HEK293T (cell line): Measurements from ENCODE around the gene OIT3.
"Not testable (repeated sequence)": the region's sequence is repeated elsewhere in the genome, so short reads cannot be mapped to it uniquely, and the experiment has no call there.

Experiments used
- CTCF ChIA-PET: fragments of 350-600 bp; formaldehyde crosslinking; extraction: SDS; loops from one replicate; lab custom pipeline; 2021; ENCODE audit warnings: antibody characterized with exemption, inconsistent platforms; lab: Yijun Ruan, JAX
- POLR2A ChIA-PET: fragments of 350-600 bp; formaldehyde crosslinking; extraction: SDS; loops from one replicate; lab custom pipeline; 2020; ENCODE audit warnings: antibody characterized with exemption, inconsistent platforms; lab: Yijun Ruan, JAX
- DNase-seq: peaks from one replicate; pipeline ENCODE4 v3.0.0; 2012; ENCODE audit warnings: mixed read lengths; ENCODE audit errors: extremely low spot score
- ARNT ChIP-seq: fragments of 450-650 bp; IDR thresholded peaks from 2 replicates; pipeline ENCODE4 v1.6.1; 2017; ENCODE audit warnings: mild to moderate bottlenecking
- BHLHE40 ChIP-seq: fragments of 450-650 bp; IDR thresholded peaks from 2 replicates; pipeline ENCODE4 v1.6.1; 2016; ENCODE audit warnings: mild to moderate bottlenecking, moderate library complexity, borderline replicate concordance
- CTBP1 ChIP-seq: fragments of 450-650 bp; IDR thresholded peaks from 2 replicates; pipeline ENCODE4 v1.6.1; 2016; ENCODE audit warnings: borderline replicate concordance
- ELF4 ChIP-seq: fragments of 450-650 bp; IDR thresholded peaks from 2 replicates; pipeline ENCODE4 v1.6.1; 2017; ENCODE audit warnings: antibody characterized with exemption
- FOXA1 ChIP-seq: fragments of 450-650 bp; IDR thresholded peaks from 2 replicates; pipeline ENCODE4 v1.6.1; 2016; ENCODE audit warnings: mild to moderate bottlenecking
- FOXK2 ChIP-seq: fragments of 450-650 bp; IDR thresholded peaks from 2 replicates; pipeline ENCODE4 v1.6.1; 2016; ENCODE audit warnings: mild to moderate bottlenecking
- FOXM1 ChIP-seq: fragments of 450-650 bp; IDR thresholded peaks from 2 replicates; pipeline ENCODE4 v1.6.1; 2017; ENCODE audit warnings: mild to moderate bottlenecking, borderline replicate concordance
- HDGF ChIP-seq: fragments of 450-650 bp; IDR thresholded peaks from 2 replicates; pipeline ENCODE4 v1.6.1; 2017; ENCODE audit warnings: antibody characterized with exemption, borderline replicate concordance
- L3MBTL2 ChIP-seq: fragments of 450-650 bp; conservative IDR thresholded peaks from 2 replicates; pipeline ENCODE4 v1.6.1; 2016; ENCODE audit warnings: mild to moderate bottlenecking
- LEF1 ChIP-seq: fragments of 450-650 bp; IDR thresholded peaks from 2 replicates; pipeline ENCODE4 v1.6.1; 2017; ENCODE audit warnings: mild to moderate bottlenecking, borderline replicate concordance
- NFRKB ChIP-seq: fragments of 450-650 bp; IDR thresholded peaks from 2 replicates; pipeline ENCODE4 v1.6.1; 2016; ENCODE audit warnings: mild to moderate bottlenecking, moderate library complexity
- PKNOX1 ChIP-seq: fragments of 450-650 bp; IDR thresholded peaks from 2 replicates; pipeline ENCODE4 v1.6.1; 2016
- SP1 ChIP-seq: fragments of 450-650 bp; IDR thresholded peaks from 2 replicates; pipeline ENCODE4 v1.6.1; 2017
- SUZ12 ChIP-seq: fragments of 450-650 bp; IDR thresholded peaks from 2 replicates; pipeline ENCODE4 v1.6.1; 2016; ENCODE audit warnings: mild to moderate bottlenecking
- TARDBP ChIP-seq: fragments of 450-650 bp; IDR thresholded peaks from 2 replicates; pipeline ENCODE4 v1.6.1; 2016
- ZNF384 ChIP-seq: fragments of 450-650 bp; IDR thresholded peaks from 2 replicates; pipeline ENCODE4 v1.6.1; 2016

The OIT3 gene

GRCh38 chr10:72910705-72911104, 17.2 kb downstream of the OIT3 start:
- TF ChIP-seq FOXM1 (no peak), LEF1 (no peak), FOXA1 (no peak), TARDBP (no peak), NFRKB (no peak), HDGF (no peak), ZNF384 (no peak), ARNT (no peak), SUZ12 (no peak), L3MBTL2 (no peak), SP1 (no peak), BHLHE40 (no peak), ELF4 (no peak), CTBP1 (no peak), FOXK2 (no peak), PKNOX1 (no peak)
- ChIA-PET CTCF (no interaction called here), POLR2A (no interaction called here)
- no peak for DNase-seq

GRCh38 chr10:72911758-72912157, 18.2 kb downstream of the OIT3 start:
- CTCF ChIA-PET, result no interaction called here
- DNase-seq, result no peak
- POLR2A ChIA-PET, result no interaction called here
- TF ChIP-seq BHLHE40 (no peak), FOXK2 (no peak), L3MBTL2 (no peak), HDGF (no peak), PKNOX1 (no peak), CTBP1 (no peak), LEF1 (no peak)

GRCh38 chr10:72912736-72913135, 19.2 kb downstream of the OIT3 start:
- no peak for DNase-seq
- TF ChIP-seq SUZ12, result no peak
- TF ChIP-seq PKNOX1, result peak; percentile 17; the same call in 1 of the 2 replicates
- no peak for TF ChIP-seq LEF1
- POLR2A ChIA-PET, result no interaction called here
- CTCF ChIA-PET, result no interaction called here

- TF ChIP-seq CTBP1 (no peak), TARDBP (no peak), SUZ12 (no peak), FOXM1 (no peak), FOXA1 (no peak)
- DNase-seq, result no peak
- CTCF ChIA-PET, result interaction anchor here (0.8 kb wide), 1 partner anchor 255 kb away, joined by 7 read pairs; no protein-coding TSS in a partner anchor
- POLR2A ChIA-PET, result no interaction called here
Observed at GRCh38 chr10:72913287-72913686, 19.7 kb downstream of the OIT3 start.

GRCh38 chr10:72917201-72917600, 23.7 kb downstream of the OIT3 start:
- POLR2A ChIA-PET, DNase-seq, CTCF ChIA-PET: not testable (repeated sequence)

GRCh38 chr10:72917803-72918332, 24.3 kb downstream of the OIT3 start:
- DNase-seq, CTCF ChIA-PET, POLR2A ChIA-PET: not testable (repeated sequence)

GRCh38 chr10:72918352-72918751, 24.8 kb downstream of the OIT3 start:
- CTCF ChIA-PET, result no interaction called here
- DNase-seq, result no peak
- POLR2A ChIA-PET, result no interaction called here
- TF ChIP-seq NFRKB (no peak), PKNOX1 (no peak), FOXK2 (no peak), SUZ12 (no peak), ARNT (no peak), FOXM1 (no peak), TARDBP (no peak), BHLHE40 (no peak), L3MBTL2 (no peak), ZNF384 (no peak), SP1 (no peak), ELF4 (no peak), FOXA1 (no peak), LEF1 (no peak), HDGF (no peak), CTBP1 (no peak)

- CTCF ChIA-PET, DNase-seq, POLR2A ChIA-PET: not testable (repeated sequence)
Observed at GRCh38 chr10:72921147-72921683, 27.7 kb downstream of the OIT3 start.
